Activated CD4-positive, alpha-beta memory T cell treated with anti-CD3 and anti-CD28 coated beads, Interleukin-2, amount 10 ng/mL, durations not matched to agents 7 days and 5 days (primary cell): ENCODE results near the gene SCOC. TPM values are rescaled to one million over a fixed set of nuclear protein-coding genes. Genes with fewer than 3 reads are reported as not detected.
A peak's percentile ranks its signal among the peaks of the same experiment; 100 is the strongest.

Experiments used
- CTCF ChIA-PET: fragments of 350-600 bp; sonication (Branson Sonifier 250); formaldehyde crosslinking; loops from one replicate; lab custom pipeline; 2021; ENCODE audit warnings: antibody characterized with exemption, inconsistent platforms; lab: Charles Lee
- POLR2A ChIA-PET: fragments of 350-600 bp; sonication (Branson Sonifier 250); formaldehyde crosslinking; loops from one replicate; lab custom pipeline; 2021; ENCODE audit warnings: antibody characterized with exemption; lab: Charles Lee
- DNase-seq: peaks from one replicate; pipeline ENCODE4 v3.0.0-alpha.2; 2020
- H3K27ac Mint-ChIP-seq: one replicate; pipeline ENCODE4 v1.8.0; 2021; ENCODE audit warnings: mild to moderate bottlenecking, mixed read lengths
- H3K27me3 Mint-ChIP-seq: one replicate; pipeline ENCODE4 v1.8.0; 2021; ENCODE audit warnings: mixed read lengths
- H3K36me3 Mint-ChIP-seq: one replicate; pipeline ENCODE4 v1.8.0; 2021; ENCODE audit warnings: low read depth, mixed read lengths
- H3K4me1 Mint-ChIP-seq: one replicate; pipeline ENCODE4 v1.8.0; 2021; ENCODE audit warnings: mixed read lengths
- H3K4me3 Mint-ChIP-seq: one replicate; pipeline ENCODE4 v1.8.0; 2021; ENCODE audit warnings: mild to moderate bottlenecking, mixed read lengths
- H3K9me3 Mint-ChIP-seq: one replicate; pipeline ENCODE4 v1.8.0; 2021; ENCODE audit warnings: mixed read lengths
- total RNA-seq, 2 experiments: library from RNA; stranded (reverse); gene quantifications; one replicate each; pipeline ENCODE4 v1.2.3, GENCODE V29; 2021

The SCOC gene
- total RNA-seq, 2 experiments from 2014 or later = 24.5 to 25.0 TPM

- H3K36me3 Mint-ChIP-seq = no peaks in the 10 kb centered on the region
- CTCF ChIA-PET = interaction anchor here (1.2 to 2.2 kb wide), 6 partner anchors 54 to 424 kb away, joined by 4 to 12 read pairs (median 4); partner anchors contain the start of gene SCOC
- peaks cover 9% of the 10 kb centered on the region for H3K4me1 Mint-ChIP-seq
- H3K9me3 Mint-ChIP-seq = no peaks in the 10 kb centered on the region
- POLR2A ChIA-PET = no interaction called here
- peak; percentile 45 for DNase-seq
- H3K27me3 Mint-ChIP-seq = peaks cover 57% of the 10 kb centered on the region
- H3K27ac Mint-ChIP-seq = no peak within 1 kb of the TSS
- H3K4me3 Mint-ChIP-seq = peak within 1 kb of the TSS; percentile 66
These were observed 53.9 kb downstream of the SCOC start, which contains the start of gene CLGN for GRCh38 chr4:140427106-140427918. TSS of gene CLGN (minus strand) at chr4:140427648. CDS start at chr4:140413078, 14,570 bp downstream.

GRCh38 chr4:140427919-140428471 is 54.5 kb downstream of the SCOC start:
- peaks cover 9% of the 10 kb centered on the region for H3K4me1 Mint-ChIP-seq
- CTCF ChIA-PET = interaction anchor here (1.2 to 2.2 kb wide), 4 partner anchors 55 to 423 kb away, joined by 4 to 12 read pairs (median 6); partner anchors contain the start of gene SCOC
- no peak overlapping the region for H3K27ac Mint-ChIP-seq
- no peaks in the 10 kb centered on the region for H3K9me3 Mint-ChIP-seq
- POLR2A ChIA-PET = no interaction called here
- no peak for DNase-seq
- peak overlapping the region; percentile 66 for H3K4me3 Mint-ChIP-seq
- H3K27me3 Mint-ChIP-seq = peaks cover 54% of the 10 kb centered on the region
- H3K36me3 Mint-ChIP-seq = no peaks in the 10 kb centered on the region

Other genes with a start within 250 kb of the SCOC start
- 1 to 10 TPM; 2.5 to 2.6 TPM for gene MAML3, start 219.5 kb upstream of the SCOC start, total RNA-seq
- gene CLGN, start 54.0 kb downstream of the SCOC start, total RNA-seq = under 1 TPM in 1 of 2 experiments, not detected in 1; 0.25 TPM
- gene MGAT4D, start 124.6 kb downstream of the SCOC start, total RNA-seq = not detected
- 10 to 100 TPM; 17.0 to 19.3 TPM for gene ELMOD2, start 150.5 kb downstream of the SCOC start, total RNA-seq
- not detected for gene UCP1, start 195.3 kb downstream of the SCOC start, total RNA-seq